Stomach (tissue), 9 donors: ENCODE measurements around the gene PCDH1. TPM values are rescaled to one million over a fixed set of nuclear protein-coding genes. Genes with fewer than 3 reads are reported as not detected.
A peak's percentile ranks its signal among the peaks of the same experiment; 100 is the strongest.

Experiments used
- DNase-seq, 2 donors: peaks; one replicate each; pipeline versions ENCODE4 v3.0.0 to v3.0.0-alpha.2; 2013 to 2019
- H3K27ac ChIP-seq, 5 donors: fragments of 200-600 bp in 4 of 5; sonication (generic) in 4 of 5; one replicate each; pipeline ENCODE4 v1.5.1; 2013 to 2019; ENCODE audit warnings: mild to moderate bottlenecking in 1 of 5, moderate library complexity in 1 of 5
- H3K27me3 ChIP-seq, 3 donors: fragments of 200-600 bp; sonication (generic); one replicate each; pipeline ENCODE4 v1.5.1; 2017 to 2019; ENCODE audit warnings: mixed run types in 1 of 3
- H3K36me3 ChIP-seq, 4 donors: fragments of 200-600 bp; sonication (generic); 1 replicate in 3 of 4; 2 replicates in 1 of 4; pipeline ENCODE4 v1.5.1; 2016 to 2019
- H3K4me1 ChIP-seq, 4 donors: fragments of 200-600 bp; sonication (generic); one replicate each; pipeline ENCODE4 v1.5.1; 2016 to 2019
- H3K4me3 ChIP-seq, 4 donors: fragments of 200-600 bp; sonication (generic) in 3 of 4; one replicate each; pipeline ENCODE4 v1.5.1; 2016 to 2019; ENCODE audit warnings: mild to moderate bottlenecking in 1 of 4
- H3K9me3 ChIP-seq, 4 donors: fragments of 200-600 bp; sonication (generic); one replicate each; pipeline ENCODE4 v1.5.1; 2016 to 2019
- EP300 ChIP-seq: sonication (generic); formaldehyde crosslinking; IDR thresholded peaks from one replicate; pipeline ENCODE4 v1.6.1; 2017; ENCODE audit warnings: antibody characterized with exemption
- POLR2A ChIP-seq, 4 donors: fragments of 450-650 bp; IDR thresholded peaks; one replicate each; pipeline ENCODE4 v1.6.1; 2016; ENCODE audit warnings: antibody characterized with exemption in 4 of 4, control low read depth in 2 of 4, mild to moderate bottlenecking in 1 of 4, moderate library complexity in 1 of 4
- POLR2AphosphoS5 ChIP-seq, 3 donors: sonication (generic); formaldehyde crosslinking; IDR thresholded peaks; one replicate each; pipeline ENCODE4 v1.6.1; 2016; ENCODE audit warnings: antibody characterized with exemption in 3 of 3
- WGBS, 5 donors: extraction: QIAGEN DNeasy Blood & Tissue Kit in 3 of 5; methylation state at CpG; one replicate each; pipeline versions ENCODE4 v1.1.5 to v1.1.7; 2013 to 2018; 5-methylcytosine and 5-hydroxymethylcytosine counted together
- intact Hi-C: fragments of 100-400 bp; cut with DNase I; formaldehyde crosslinking; loops from one replicate; pipeline ENCODE4 v1.15.1; 2023; ENCODE audit warnings: low total_unique reads
- polyA plus RNA-seq, 3 donors: library from polyadenylated mRNA; stranded (reverse); fragments of 200-250 nt; gene quantifications; one replicate each; pipeline ENCODE4 v1.2.3, GENCODE V29; 2013
- total RNA-seq, 5 donors: library from RNA; depleted of rRNA; stranded (reverse); fragments of >200 nt; gene quantifications; one replicate each; pipeline versions ENCODE4 v1.1.0 to v1.2.3, GENCODE V29; 2014 to 2016
- TF ChIP-seq, protein P1 (sequence below), 7 experiments: fragments of 450-650 bp in 4 of 7; fragments of 200-600 bp in 3 of 7; sonication (generic) in 3 of 7; IDR thresholded peaks; one replicate each; pipeline ENCODE4 v1.5.1; 2016 to 2019; ENCODE audit warnings: antibody characterized with exemption in 7 of 7, control low read depth in 2 of 7, mild to moderate bottlenecking in 1 of 7
- donor health status: healthy with polysubstance abuse.
- donor health status: Bipolar disorder and iron deficiency.
- donor health status: healthy.

PCDH1 gene
- total and polyA plus RNA-seq, 8 donors: 8.7 to 96.9 (median 43.6) TPM

DNA sequence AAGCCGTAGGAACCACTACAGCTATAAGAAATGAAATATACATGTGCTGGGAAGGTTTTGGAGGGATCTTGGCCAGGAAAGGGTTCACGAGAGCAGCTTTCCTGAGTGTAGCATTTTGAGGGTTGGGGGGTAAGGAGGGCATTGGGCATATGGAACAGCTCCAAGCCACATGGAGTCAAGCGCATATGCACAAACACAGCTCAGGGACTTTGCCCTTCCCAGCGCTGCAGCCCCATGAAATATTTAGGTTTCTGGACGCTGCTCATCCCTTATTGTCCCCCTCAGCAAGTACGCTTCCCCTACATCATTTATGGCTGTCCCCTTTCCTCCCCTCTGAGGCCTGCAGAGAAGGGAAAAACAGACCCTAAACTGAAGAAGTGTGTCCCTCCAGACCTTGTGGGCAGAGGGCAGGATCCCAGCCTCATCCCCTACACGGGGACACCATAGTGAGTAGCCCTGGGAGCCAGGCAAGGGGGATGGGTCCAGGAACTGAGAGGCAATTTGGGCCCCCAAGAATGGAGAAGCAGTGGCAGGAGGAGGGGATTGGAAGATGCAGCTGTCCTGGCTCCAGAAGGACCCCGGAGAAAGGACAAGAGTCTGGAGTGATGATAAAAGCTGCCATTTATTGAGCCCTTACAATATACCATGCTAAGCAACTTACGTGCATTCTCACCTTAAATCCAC is 33.7 kb downstream of the PCDH1 start:
- intact Hi-C loops: no loop called here
- peaks cover 0 to 32% (median 0%) of the 10 kb centered on the region in 3 donors for H3K27me3 ChIP-seq
- H3K4me1 ChIP-seq: peaks cover 72 to 97% (median 83%) of the 10 kb centered on the region in 4 donors
- TF ChIP-seq, protein P1, sequence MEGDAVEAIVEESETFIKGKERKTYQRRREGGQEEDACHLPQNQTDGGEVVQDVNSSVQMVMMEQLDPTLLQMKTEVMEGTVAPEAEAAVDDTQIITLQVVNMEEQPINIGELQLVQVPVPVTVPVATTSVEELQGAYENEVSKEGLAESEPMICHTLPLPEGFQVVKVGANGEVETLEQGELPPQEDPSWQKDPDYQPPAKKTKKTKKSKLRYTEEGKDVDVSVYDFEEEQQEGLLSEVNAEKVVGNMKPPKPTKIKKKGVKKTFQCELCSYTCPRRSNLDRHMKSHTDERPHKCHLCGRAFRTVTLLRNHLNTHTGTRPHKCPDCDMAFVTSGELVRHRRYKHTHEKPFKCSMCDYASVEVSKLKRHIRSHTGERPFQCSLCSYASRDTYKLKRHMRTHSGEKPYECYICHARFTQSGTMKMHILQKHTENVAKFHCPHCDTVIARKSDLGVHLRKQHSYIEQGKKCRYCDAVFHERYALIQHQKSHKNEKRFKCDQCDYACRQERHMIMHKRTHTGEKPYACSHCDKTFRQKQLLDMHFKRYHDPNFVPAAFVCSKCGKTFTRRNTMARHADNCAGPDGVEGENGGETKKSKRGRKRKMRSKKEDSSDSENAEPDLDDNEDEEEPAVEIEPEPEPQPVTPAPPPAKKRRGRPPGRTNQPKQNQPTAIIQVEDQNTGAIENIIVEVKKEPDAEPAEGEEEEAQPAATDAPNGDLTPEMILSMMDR (IDR thresholded peaks at IDR 0.05): no peak
- TF ChIP-seq POLR2A (IDR thresholded peaks at IDR 0.05): no peak
- TF ChIP-seq POLR2AphosphoS5 (IDR thresholded peaks at IDR 0.05): no peak
- TF ChIP-seq EP300: no peak
- H3K36me3 ChIP-seq: no peaks in the 10 kb centered on the region
- no peaks in the 10 kb centered on the region for H3K9me3 ChIP-seq
- 47 to 59% (median 57%) methylated on average over 9 of the region's 9 CpGs for WGBS, 5 donors
- DNase-seq: no peak
- peak overlapping the region in 4 of 5 donors; percentile 75 to 91 (median 79) for H3K27ac ChIP-seq
- no peak overlapping the region for H3K4me3 ChIP-seq

- TF ChIP-seq EP300 (no peak), POLR2AphosphoS5 (IDR thresholded peaks at IDR 0.05) (peak in 1 of 3 donors; percentile 15)
- 33 to 41% (median 35%) methylated on average over 4 to 5 of the region's 5 CpGs for WGBS, 5 donors
- H3K36me3 ChIP-seq: no peaks in the 10 kb centered on the region
- H3K27ac ChIP-seq: peak overlapping the region; percentile 75 to 91 (median 80)
- no peak overlapping the region for H3K4me3 ChIP-seq
- peaks cover 0 to 36% (median 0%) of the 10 kb centered on the region in 3 donors for H3K27me3 ChIP-seq
- H3K4me1 ChIP-seq: peaks cover 67 to 88% (median 74%) of the 10 kb centered on the region in 4 donors
- peak; percentile 63 to 73 for DNase-seq
- no peaks in the 10 kb centered on the region for H3K9me3 ChIP-seq
- intact Hi-C loops: no loop called here
Observed at GRCh38 chr5:141843156-141843927, 34.9 kb downstream of the PCDH1 start.

DNA sequence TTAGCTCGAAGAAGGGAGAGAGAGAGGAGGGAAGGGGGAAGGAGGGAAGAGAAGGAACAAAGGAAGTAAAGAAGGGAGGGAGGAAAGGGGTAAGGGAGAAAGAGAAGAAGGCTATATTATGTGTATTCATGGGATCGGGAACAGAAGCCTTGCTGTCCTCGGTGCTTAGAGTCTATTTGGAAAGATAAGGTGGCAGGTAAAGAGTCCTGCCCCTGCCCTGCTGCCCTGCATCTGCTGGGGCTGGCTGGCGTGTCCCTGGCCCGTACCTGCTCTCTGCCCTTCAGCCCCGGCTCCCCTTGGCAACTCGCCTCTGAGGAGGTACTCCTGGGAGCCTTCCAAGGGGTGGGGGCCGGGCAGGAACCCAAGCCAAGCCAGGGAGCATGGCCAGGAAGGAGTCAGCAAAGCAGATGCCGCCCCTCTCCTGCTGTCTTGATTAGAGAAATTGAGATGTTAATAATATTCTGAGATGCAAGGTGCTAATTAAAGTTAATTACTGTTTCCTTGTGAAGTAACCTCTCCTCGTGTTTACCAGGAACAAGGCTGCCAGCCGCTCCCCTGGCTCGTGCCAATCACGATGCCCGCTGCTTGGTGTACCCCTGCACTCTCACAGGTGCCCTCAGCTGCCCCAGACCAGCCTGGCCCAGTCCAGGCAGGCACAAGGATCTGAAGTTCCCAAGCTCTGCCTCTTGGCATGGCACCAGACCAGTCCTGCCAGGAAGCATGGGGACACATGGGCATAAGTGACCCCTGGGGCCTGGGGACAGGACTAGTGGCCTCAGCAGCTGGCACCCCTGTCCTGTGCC is 36.6 kb downstream of the PCDH1 start:
- peaks cover 57 to 77% (median 64%) of the 10 kb centered on the region in 4 donors for H3K4me1 ChIP-seq
- H3K36me3 ChIP-seq: no peaks in the 10 kb centered on the region
- WGBS, 5 donors: 19 to 27% (median 22%) methylated on average over 11 to 14 of the region's 14 CpGs
- DNase-seq: peak; percentile 76 to 89
- intact Hi-C loops: no loop called here
- no peak overlapping the region for H3K4me3 ChIP-seq
- peaks cover 0 to 46% (median 0%) of the 10 kb centered on the region in 3 donors for H3K27me3 ChIP-seq
- H3K27ac ChIP-seq: peak overlapping the region; percentile 75 to 91 (median 81)
- TF ChIP-seq, protein P1 (IDR thresholded peaks at IDR 0.05): no peak
- TF ChIP-seq EP300 (no peak), POLR2AphosphoS5 (IDR thresholded peaks at IDR 0.05) (peak in 2 of 3 donors; percentile 48 to 54), POLR2A (IDR thresholded peaks at IDR 0.05) (no peak)
- no peaks in the 10 kb centered on the region for H3K9me3 ChIP-seq

DNA sequence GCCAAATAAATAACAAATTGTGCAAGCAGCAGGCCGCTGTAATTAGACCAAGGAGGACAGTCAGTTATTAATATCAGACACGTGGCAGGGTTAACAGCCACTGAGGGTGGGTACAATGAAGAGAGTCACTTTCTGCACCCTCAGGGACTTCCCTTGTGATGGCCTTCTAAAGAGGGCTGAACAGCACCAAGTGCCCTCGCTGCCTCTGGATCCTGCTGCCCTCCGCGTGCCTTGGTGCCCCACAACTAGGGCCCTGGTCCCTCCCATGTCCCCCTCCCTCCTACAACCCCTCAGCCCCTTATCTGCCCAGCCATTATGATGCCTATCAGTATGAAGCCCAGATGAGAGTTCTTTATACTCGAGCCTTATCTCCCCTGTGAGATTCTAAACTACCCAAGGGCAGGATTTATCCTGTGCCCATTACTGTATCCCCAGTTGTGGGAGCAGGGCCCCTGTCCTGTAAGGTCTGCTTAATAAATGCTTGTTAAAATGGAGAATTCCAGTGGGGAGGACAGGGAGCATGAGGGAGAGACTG is 37.3 kb downstream of the PCDH1 start:
- intact Hi-C loops: no loop called here
- Histone ChIP-seq H3K9me3 (no peaks in the 10 kb centered on the region), H3K4me3 (no peak overlapping the region), H3K36me3 (no peaks in the 10 kb centered on the region), H3K4me1 (peaks cover 52 to 77% (median 62%) of the 10 kb centered on the region in 4 donors), H3K27me3 (peaks cover 0 to 52% (median 0%) of the 10 kb centered on the region in 3 donors), H3K27ac (peak overlapping the region; percentile 75 to 91 (median 81))
- no peak for DNase-seq
- TF ChIP-seq POLR2AphosphoS5 (IDR thresholded peaks at IDR 0.05): no peak
- no peak for TF ChIP-seq POLR2A (IDR thresholded peaks at IDR 0.05)
- no peak for TF ChIP-seq EP300
- TF ChIP-seq, protein P1 (IDR thresholded peaks at IDR 0.05): no peak
- WGBS, 5 donors: 51 to 65% (median 57%) methylated on average over 6 of the region's 6 CpGs
